ENCODE results near the gene SLC16A3.

The SLC16A3 gene

DNA sequence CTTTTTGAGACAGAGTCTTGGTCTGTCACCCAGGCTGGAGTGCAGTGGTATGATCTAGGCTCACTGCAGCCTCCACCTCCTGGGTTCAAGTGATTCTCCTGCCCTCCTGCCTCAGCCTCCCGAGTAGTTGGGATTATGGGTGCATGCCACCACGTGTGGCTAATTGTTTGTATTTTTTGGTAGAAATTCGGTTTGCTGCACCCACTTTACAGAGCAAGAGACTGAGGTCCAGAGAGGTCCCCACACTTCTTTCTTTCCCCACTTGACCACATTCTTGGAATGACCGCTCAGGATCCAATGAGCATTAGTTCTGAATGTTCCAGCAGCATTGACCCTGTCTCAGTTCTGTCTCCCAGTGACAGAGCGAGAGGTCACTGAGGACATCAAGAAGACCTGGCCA lies 5.3 kb upstream of the SLC16A3 start:
- no peak for DNase-seq (ENCODE audit: low read depth)

DNA sequence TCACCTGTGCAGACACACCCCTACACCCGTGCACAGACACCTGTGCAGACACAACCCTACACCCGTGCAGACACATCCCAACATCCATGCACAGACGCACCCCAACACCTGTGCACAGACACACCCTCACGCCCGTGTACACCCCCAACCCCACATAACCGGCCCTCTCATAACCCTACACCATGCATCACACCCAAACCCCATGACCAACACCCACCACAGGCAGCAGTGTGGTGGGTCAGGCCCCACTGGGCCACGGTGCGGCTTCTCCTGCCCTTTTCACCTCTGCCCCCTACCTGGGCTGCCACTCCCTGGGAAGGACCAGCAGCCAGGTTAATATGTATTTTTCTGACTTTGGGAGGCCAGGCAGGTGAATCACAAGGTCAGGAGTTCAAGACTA lies 4.2 kb upstream of the SLC16A3 start:
- DNase-seq (ENCODE audit: low read depth), result no peak

DNA sequence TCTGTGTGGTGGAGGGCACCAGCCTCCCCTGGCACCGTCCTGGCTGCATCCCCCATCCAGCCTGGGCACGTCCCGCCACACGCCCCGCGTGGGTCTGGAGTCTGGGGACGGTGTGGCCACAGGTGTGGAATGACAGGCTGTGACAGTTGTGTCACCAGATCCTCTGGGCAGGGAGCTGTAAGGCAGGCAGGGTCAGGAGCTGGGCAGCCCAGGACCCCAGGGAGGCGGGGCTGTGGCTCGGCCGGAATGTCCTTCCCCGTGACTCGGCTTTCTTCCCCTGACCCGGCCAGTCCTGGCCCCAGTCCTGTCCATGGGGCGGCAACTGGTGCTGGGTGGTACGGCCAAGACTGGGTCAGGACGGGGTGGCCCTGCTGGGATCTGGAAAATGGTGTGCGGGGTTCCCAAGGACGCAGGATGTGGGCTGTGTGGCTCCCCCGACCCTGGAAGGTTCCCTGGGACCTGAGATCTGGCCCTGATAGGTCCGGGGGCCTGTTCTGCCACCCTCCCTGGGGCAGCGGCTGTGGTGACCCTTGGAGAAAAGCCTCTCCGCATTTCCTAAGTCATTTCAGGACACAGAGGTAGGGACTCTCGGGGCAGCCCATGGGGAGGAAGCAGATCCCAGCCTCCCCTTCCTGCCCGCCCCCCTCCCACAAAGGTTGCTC lies 3.3 kb upstream of the SLC16A3 start:
- peak; percentile 9 for DNase-seq (ENCODE audit: low read depth)

DNA sequence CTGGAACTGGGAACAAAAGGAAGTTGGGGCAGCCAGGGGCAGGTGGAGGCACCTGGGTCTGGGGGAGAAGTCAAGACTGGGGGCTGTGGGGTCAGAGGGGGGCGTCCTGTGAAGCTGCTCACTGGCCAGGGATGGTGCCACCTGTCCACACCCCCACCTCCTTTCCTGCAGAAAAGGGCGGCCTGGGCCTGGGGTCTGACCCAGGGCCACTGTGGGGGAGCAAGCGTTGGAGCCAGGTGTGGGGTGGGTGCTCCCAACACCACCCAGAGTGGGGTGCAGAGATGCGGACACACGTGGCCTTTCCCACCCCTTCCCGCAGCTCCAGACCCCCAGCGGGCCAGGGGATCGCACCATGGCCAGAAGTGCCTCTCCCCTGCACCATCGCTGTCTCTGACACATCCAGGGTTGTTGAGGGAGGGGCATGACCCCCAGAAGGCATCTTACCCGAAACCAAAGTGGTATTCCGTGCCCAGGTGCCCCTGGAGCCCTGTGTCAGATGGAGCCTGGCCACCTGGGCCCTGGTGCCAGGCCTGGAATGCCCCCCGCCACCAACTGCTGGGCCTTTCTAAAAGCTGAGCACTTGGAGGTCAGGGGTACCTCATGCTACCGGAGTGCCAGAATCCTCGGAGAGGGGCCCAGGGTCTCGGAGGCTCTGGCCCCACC lies 2.6 kb upstream of the SLC16A3 start:
- no peak for DNase-seq (ENCODE audit: low read depth)

DNA sequence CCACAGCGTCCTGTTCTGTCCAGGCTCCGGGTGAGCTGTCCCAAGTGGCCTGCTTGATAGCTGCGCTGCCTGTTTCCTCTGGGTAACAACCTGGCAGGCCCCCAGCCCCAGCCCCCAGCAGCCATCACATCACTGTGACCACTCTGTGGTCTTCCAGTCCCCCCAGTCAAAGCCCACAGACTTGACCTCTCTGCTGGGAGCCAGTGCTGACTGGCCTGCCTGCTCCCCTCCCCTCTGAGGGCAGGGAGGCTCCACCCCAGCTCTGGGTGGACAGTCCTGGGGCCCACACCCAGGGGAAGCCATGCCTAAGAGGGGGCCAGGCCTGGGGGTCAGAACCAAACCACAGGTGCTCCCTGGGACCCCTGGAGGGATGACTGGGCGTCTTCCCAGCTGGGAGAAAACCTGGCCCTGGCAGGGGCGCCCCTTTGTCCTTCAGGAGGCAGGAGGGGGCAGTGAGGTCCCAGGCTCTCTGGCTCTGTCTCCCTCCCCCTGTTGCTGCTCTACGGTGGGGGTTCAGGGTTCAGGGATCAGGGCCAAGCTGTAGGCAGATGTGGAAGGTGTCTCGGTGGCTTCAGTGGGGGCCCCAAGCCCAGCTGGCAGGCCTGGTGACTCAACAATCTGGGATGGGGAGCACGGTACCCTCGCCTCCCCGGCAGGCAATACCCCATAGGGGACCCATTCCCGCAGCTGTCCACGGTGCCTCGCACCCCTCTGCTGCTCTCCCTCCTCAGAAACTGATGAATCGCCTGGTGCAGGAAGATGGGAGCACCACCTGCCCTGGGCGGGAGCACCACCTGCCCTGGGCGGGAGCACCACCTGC lies 1.8 kb upstream of the SLC16A3 start:
- no peak for DNase-seq (ENCODE audit: low read depth)

DNA sequence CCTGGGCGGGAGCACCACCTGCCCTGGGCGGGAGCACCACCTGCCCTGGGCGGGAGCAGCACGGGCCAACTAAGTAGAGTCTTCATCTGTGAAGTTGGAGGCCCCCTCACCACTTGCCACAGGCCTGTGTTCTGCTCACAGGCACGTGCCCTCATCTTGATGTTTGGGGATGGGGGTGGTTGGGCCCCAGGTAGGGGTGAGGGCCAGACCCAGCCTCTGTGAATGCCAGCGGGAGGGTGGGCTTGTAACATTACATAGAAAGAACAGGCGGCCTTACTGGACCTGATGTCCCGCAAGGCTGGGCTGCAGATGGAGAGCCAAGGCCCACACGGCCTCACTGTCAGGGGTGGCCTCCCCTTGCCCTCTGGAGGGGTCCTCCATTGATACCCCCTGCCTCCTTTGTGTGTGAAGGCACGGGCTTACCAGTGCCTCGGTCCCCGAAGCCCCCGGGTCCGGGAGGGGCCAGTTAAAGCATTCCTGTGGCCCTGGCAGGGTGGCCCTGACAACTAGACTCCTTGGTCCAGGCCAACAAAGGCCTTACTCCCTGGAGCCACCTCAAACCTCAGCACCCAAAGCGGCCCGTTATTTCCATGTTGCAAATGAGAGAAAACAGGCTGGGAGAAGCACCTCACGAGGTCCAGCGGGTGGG lies 1.1 kb upstream of the SLC16A3 start:
- peak; percentile 5 for DNase-seq (ENCODE audit: low read depth)

DNA sequence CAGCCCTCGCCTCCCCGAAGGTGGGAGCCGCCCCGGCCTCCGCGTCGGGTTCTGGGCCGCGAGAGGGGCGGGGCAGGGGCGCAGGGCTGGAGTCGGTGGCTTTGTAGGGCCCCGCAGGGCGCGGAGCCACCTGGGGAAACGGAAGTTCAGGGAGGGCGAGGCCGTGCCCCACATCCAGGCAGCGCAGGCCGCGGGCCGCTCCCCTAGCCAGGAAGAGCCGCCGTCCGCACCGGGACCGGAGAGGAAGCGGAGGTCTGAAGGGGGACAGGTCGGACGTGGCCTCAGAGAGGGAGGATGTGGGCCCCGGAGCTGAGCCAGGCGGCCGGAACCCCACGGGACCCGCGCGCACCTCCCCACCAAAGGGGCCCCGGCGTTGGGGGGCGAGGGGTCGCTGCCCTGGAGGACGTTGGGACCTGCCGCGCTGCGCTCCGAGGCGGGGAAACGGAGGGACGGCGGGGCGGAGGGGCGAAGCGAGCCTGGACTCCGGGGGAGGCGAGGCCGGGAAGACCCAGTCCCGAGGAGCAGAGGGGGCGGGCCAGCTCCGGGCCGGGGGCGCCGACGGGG lies 482 bp upstream of the SLC16A3 start:
- DNase-seq (ENCODE audit: low read depth), result peak; percentile 30

DNA sequence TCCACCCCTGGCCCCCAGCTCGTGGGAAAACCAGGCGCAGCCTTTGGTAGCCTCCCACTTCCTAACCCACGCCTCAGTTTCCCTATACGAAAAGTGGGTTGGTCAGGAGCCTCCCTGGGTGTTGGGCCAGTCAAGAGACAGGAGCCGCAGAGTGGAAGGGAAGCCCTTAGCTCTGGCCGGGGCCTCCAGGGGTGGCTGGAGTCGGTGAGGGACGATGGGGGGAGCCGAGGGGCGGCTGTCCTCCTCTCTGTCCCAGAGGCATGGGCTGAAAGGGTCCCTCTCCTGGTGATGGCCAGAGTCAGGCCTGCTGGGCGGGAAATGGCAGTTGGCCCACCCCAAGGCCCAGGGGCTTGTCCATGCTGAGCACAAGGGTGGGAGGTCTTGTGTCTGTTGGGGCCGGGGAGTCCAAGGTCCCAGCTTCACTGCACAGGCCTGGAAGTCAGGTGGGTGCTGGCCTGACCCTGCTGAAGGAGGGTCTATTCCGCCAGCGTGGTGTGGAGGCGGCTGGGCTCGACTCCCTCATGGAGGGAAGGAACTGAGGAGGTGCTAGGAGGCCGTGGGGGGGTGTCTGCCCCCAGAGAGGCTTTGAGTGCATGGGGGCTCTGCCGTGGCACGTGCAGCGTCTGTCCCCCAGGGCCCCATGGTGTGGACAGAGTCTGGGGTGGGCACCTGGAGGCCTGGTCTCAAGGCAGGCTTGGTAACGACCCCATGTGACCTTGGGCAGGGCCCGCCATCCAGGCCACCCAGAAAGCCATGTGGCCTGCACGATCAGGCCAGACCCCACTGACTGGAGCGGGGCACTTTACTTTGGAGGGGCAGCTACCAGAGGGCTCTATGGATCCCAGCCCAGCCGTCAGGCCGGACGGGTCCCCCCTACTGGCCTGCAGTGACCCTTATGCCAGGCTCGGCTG lies 1.1 kb downstream of the SLC16A3 start:
- DNase-seq (ENCODE audit: low read depth), result peak; percentile 38

DNA sequence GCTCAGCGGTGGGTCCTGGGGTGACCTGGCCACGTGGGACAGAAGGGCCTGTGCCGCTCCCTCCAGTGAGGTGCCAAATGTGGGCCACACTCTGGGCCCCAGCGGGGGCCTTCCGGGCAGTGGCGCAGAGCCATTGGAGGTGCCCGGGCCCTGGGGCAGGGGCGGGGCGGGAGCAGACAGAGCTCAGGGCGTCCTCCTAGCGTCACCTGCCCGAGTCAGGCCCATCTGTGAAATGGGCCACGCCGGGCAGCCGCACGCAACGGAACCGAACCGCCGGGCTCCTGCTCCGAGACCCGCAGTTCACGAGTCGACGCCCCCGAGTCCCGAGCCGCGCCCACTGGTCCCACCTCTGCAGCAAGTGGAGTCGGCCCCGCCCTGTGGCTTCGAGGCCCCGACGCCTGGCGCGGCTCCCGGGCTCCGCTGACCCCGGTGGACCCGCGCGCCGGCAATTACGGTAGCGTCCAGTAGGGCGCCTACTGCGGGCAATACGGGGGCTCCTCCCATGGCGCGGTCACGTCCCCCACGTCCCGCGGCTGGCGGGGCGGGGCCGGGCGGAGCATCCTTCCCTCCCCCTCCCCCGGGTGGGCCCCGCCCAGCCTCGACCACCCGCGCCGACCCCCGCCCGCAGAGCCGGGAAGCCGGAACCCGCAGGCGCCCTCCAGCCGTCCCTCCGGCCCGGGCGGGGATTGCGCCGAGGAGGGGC lies 1.9 kb downstream of the SLC16A3 start:
- peak; percentile 91 for DNase-seq (ENCODE audit: low read depth)

DNA sequence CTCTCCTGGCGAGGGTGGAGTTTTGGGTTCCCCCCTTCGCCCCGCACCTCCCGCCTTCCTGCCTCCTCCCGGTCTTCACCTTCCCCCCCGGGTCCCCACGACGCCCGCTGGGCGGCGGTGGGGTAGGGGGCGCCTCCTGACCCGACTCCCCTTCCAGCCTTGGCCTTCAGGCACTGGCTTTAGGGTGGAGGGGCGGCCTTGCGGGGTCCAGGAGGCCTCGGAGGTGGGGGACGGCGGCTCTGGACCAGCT lies 2.4 kb downstream of the SLC16A3 start:
- DNase-seq (ENCODE audit: low read depth), result no peak

DNA sequence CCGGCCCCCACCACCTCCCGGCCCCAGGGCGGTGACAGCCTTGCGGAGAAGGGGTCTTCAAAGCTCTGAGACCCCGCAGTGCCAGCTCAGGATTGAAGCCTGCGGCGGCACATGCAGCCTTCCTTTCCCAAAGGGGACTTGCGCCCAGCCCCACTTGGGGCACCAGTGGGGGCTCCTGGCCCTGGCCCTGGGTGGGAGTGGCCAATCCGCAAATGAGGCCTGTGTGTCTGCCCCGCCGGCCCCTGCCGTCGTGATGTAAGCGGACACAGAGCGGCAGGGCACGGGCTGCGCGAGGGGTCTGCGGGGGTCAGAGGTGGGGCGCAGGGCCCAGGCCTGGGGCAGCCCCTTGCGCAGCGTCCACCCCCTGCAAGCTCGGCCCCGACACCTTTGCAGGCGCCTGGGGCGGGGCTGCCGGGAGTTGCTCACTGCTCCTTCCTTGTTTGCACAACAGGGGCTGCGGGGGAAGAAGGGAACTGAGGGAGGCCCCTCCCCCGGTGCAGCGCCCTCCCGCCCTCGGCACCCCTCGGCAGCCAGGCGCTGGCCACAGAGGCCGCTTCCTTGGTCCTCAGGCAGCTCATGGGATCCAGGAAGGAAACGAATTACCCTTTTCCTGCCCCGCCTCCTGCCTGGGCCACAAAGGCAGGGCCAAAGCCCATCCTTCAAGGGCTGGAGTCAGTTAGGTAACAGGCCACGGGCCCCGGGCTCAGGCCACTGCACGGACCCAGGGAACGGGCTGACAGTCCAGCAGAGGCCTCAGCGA lies 2.9 kb downstream of the SLC16A3 start:
- DNase-seq (ENCODE audit: low read depth), result peak; percentile 79

DNA sequence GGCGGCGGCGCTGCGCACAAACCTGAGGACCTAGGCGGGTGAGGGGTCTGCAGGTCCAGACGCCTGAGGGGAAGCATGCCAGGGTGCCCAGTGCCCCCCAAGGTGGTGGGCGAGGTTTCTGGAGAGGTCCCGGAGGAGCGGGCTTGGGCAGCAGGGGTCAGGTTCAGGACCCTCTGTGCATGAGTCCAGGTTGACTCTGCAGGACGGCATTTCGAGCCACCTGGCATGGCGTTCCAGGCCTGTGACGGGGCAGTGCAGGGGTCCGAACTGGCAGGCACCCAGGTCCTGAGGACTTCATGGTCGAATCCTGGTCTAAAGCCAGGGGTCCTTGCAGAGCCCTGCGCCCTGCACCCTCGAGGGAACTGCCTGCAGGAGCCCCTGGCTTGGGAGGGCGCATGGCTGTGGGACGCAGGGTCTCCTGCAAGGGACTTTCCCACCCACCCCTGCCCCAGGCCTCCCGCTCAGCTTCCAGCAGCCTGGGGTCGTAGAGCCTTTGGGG lies 3.5 kb downstream of the SLC16A3 start:
- no peak for DNase-seq (ENCODE audit: low read depth)

DNA sequence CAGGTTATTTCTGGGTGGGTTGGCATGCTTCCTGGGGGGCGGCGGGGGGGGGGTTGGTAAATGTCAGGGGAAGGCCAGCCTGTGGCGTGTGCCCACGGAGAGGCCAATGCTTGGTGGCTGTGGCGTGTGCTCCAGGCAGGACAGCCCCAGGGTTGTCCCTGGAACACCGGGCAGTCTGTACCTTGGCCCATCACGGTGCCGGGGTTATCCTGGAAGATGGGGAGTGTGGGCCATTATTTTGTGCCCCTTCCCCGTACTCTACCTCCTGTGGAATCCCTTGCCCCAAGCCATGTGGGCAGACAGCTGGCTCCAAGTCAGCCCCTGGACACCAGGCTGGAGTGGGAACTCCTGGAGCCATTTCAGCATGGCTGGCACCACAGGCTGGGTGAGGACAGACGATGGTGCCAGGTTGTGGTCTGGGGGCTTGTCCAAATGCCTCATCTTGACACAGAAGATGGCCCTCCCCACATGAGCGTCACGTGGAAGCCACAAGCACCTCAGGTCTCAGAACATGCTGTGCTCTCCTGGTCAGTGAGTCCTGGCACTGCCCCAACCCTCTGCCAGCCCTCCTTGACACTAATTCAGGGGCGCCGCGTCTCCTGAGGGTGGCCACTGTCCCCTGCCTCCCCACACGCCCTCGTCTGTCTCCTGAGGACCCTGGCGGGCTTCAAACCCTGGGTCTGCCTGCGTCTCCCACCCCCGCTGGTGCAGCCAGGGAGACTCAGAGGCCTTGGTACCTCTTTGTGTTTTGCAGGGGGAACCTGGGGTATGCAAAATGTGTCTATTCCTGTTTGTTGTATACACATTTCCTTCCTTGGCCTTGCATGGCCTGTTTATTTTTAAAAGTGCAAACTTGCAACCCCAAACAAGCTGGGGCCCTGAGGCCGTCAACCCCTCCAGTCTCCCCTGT lies 4.3 kb downstream of the SLC16A3 start:
- no peak for DNase-seq (ENCODE audit: low read depth)

DNA sequence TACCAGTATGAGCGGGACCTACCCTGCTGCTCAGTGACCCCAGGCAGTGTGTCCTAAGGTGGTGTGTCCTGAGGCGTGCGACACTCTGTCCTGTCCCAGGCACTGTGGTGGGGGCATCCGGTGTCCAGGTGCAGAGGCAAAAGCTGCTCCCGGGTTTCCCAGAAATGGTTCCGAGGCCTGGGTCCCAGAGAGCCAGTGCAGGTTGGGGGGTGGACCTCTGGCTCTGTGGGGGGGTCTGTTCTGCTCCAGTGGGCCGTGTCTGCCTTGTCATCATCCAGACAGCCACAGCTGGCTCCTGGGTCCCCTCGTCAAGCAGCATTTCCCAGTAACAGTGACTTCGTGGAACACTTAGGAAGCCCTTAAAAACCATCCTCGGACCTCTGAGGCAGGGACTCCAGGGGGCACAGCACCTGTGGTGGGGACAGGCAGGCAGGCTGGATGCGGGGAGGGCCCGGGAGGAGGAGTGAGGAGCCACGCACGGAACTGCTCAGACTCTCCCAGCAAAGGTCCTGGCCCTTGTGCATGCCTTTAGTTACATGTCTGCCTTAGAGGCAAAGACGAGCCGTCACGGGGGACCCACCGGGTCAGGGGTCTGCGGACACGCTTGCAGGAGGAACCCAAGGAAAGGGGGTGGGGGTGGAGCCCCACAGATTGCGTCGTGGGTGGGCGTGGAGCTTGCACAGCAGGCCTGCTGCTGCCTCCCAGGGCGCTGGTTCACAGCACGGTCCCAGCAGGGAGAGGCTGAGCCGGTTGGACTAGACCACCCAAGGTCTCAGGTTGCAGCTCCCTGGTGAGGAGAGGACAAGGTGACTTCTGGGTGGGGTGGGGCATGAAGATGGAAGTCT lies 5.6 kb downstream of the SLC16A3 start:
- peak; percentile 10 for DNase-seq (ENCODE audit: low read depth)

DNA sequence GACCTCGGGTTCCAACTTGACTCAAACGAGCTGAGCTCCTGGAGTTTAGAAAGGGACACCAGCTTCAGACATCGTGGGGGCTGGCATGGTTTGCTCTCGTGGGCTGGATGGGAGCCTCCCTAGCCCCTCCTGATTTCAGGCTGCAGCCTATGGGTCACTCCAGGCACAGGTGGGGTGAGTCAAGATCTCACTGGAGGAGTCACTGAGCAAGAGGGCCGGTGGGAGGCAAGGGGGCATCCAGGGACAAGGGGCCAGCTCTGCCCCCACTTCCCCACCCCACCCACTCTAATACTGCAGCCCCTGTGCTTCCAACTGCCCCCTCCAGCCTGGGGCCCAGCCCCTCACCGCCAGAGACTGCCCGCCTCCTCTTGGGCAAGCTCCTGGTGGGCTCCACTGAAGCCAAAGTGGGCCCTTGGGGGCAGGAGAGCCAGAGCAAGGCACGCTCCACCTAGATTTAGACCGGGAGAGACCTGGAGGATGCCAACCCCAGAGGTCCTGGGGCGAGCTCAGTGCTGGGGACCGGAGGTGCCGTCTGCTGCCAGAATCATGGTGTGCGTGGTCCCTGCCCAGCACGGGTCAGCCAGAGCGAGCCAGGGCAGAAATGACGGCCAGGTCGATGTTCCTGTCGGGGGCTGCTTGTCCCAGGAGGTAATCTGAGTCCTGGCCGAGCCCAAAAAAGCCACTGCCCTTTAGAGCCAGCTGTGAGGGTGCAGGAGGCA lies 6.4 kb downstream of the SLC16A3 start:
- no peak for DNase-seq (ENCODE audit: low read depth)

DNA sequence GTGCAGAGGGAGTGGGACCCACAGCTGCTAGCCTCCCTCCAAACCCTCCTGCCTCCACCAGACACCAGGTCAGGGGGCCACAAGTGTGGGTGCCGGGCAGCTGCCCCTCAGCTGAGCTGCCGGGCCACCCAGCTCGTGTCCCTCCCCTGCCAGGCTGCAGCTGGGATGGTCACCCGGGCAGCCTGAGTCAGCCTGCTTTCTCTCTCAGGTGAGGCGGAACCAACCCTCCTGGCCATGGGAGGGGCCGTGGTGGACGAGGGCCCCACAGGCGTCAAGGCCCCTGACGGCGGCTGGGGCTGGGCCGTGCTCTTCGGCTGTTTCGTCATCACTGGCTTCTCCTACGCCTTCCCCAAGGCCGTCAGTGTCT lies 6.9 kb downstream of the SLC16A3 start:
- DNase-seq (ENCODE audit: low read depth), result no peak
